Jurkat, Clone E6-1 (cell line): ENCODE results near the gene MS4A18. TPM values are rescaled to one million over a fixed set of nuclear protein-coding genes. Genes with fewer than 3 reads are reported as not detected.
"Not testable (repeated sequence)": the region's sequence is repeated elsewhere in the genome, so short reads cannot be mapped to it uniquely, and the experiment has no call there.

Experiments
- DNase-seq: peaks from one replicate; pipeline ENCODE4 v3.0.0-alpha.2; 2011; ENCODE audit warnings: low read depth, low spot score
- H3K4me3 ChIP-seq: 2 replicates; pipeline ENCODE4 v1.5.1; 2011; ENCODE audit warnings: mild to moderate bottlenecking, low read length, control low read depth, moderate library complexity
- polyA plus RNA-seq: library from polyadenylated mRNA; unstranded; fragments of >200 nt; gene quantifications from one replicate; pipeline ENCODE4 v1.2.1, GENCODE V29; 2012; ENCODE audit warnings: missing spikeins; ENCODE audit not compliant: insufficient read length, insufficient read depth

MS4A18 gene
- polyA plus RNA-seq: not detected

- H3K4me3 ChIP-seq: no peak within 1 kb of the TSS
- no peak for DNase-seq
These were observed at the start of gene MS4A18 for GRCh38 chr11:60724420-60724819. TSS of gene MS4A18 (plus strand) at chr11:60724720.

- H3K4me3 ChIP-seq, DNase-seq: not testable (repeated sequence)
These were observed 46.3 kb upstream of the MS4A18 start for GRCh38 chr11:60678231-60678630.

- no peak for DNase-seq
These were observed 44.6 kb upstream of the MS4A18 start for GRCh38 chr11:60679879-60680278.

GRCh38 chr11:60680455-60681119, 43.9 kb upstream of the MS4A18 start:
- no peak overlapping the region for H3K4me3 ChIP-seq
- DNase-seq: no peak

More at GRCh38 chr11:60679879-60680278, 44.6 kb upstream of the MS4A18 start:
- H3K4me3 ChIP-seq: no peak overlapping the region

GRCh38 chr11:60684541-60684848, 40.0 kb upstream of the MS4A18 start:
- not testable (repeated sequence) for H3K4me3 ChIP-seq, DNase-seq

- DNase-seq: no peak
These were observed 32.9 kb upstream of the MS4A18 start for GRCh38 chr11:60691661-60692060.

GRCh38 chr11:60699284-60699691, 25.2 kb upstream of the MS4A18 start, which contains the start of gene MS4A8:
TSS of gene MS4A8 (plus strand) at chr11:60699612. CDS start at chr11:60700861, 1,249 bp downstream.
- no peak for DNase-seq
- no peak within 1 kb of the TSS for H3K4me3 ChIP-seq

More at GRCh38 chr11:60691661-60692060, 32.9 kb upstream of the MS4A18 start:
- no peak overlapping the region for H3K4me3 ChIP-seq

GRCh38 chr11:60699936-60700335, 24.6 kb upstream of the MS4A18 start:
- no peak overlapping the region for H3K4me3 ChIP-seq
- no peak for DNase-seq

GRCh38 chr11:60700689-60701468, 23.6 kb upstream of the MS4A18 start:
- DNase-seq: peak; percentile 20
- no peak overlapping the region for H3K4me3 ChIP-seq

GRCh38 chr11:60701469-60701818, 23.1 kb upstream of the MS4A18 start:
- no peak overlapping the region for H3K4me3 ChIP-seq
- no peak for DNase-seq

GRCh38 chr11:60703374-60703773, 21.1 kb upstream of the MS4A18 start:
- no peak overlapping the region for H3K4me3 ChIP-seq
- DNase-seq: no peak

- no peak for DNase-seq
- no peak overlapping the region for H3K4me3 ChIP-seq
These were observed 18.6 kb upstream of the MS4A18 start for GRCh38 chr11:60705895-60706294.

- DNase-seq: no peak
- no peak overlapping the region for H3K4me3 ChIP-seq
These were observed 17.6 kb upstream of the MS4A18 start for GRCh38 chr11:60706931-60707330.

GRCh38 chr11:60710482-60710881, 14.0 kb upstream of the MS4A18 start:
- H3K4me3 ChIP-seq: no peak overlapping the region
- no peak for DNase-seq

GRCh38 chr11:60711276-60711675, 13.2 kb upstream of the MS4A18 start:
- no peak for DNase-seq
- H3K4me3 ChIP-seq: no peak overlapping the region

- not testable (repeated sequence) for DNase-seq, H3K4me3 ChIP-seq
These were observed 11.1 kb upstream of the MS4A18 start for GRCh38 chr11:60713423-60713822.

GRCh38 chr11:60717956-60718355, 6.6 kb upstream of the MS4A18 start:
- DNase-seq: no peak
- no peak overlapping the region for H3K4me3 ChIP-seq

- no peak overlapping the region for H3K4me3 ChIP-seq
- DNase-seq: no peak
These were observed 5.8 kb upstream of the MS4A18 start for GRCh38 chr11:60718524-60719316.

- no peak for DNase-seq
- H3K4me3 ChIP-seq: no peak overlapping the region
These were observed 5.1 kb upstream of the MS4A18 start for GRCh38 chr11:60719391-60719790.

- no peak for DNase-seq
- H3K4me3 ChIP-seq: no peak overlapping the region
These were observed 4.1 kb upstream of the MS4A18 start for GRCh38 chr11:60720460-60720859.
